Peyer's patch (tissue), 4 donors: Measurements from ENCODE around the gene KRCC1.

ENCODE experiments used
- POLR2A ChIP-seq, 2 donors: fragments of 450-650 bp; IDR thresholded peaks; one replicate each; pipeline ENCODE4 v1.5.1; 2017; ENCODE audit warnings: antibody characterized with exemption in 2 of 2, mild to moderate bottlenecking in 2 of 2, moderate library complexity in 2 of 2
- TF ChIP-seq, protein P1 (sequence below), 6 experiments: fragments of 450-650 bp in 4 of 6; fragments of 200-600 bp in 2 of 6; sonication (generic) in 1 of 6; IDR thresholded peaks; one replicate each; pipeline ENCODE4 v1.5.1; 2017 to 2019; ENCODE audit warnings: antibody characterized with exemption in 6 of 6, mild to moderate bottlenecking in 3 of 6, moderate library complexity in 1 of 6

GRCh38 chr2:88057437-88057844 lies 1.9 kb upstream of the KRCC1 start:
- no peak for TF ChIP-seq POLR2A (IDR thresholded peaks at IDR 0.05)
- TF ChIP-seq, protein P1, sequence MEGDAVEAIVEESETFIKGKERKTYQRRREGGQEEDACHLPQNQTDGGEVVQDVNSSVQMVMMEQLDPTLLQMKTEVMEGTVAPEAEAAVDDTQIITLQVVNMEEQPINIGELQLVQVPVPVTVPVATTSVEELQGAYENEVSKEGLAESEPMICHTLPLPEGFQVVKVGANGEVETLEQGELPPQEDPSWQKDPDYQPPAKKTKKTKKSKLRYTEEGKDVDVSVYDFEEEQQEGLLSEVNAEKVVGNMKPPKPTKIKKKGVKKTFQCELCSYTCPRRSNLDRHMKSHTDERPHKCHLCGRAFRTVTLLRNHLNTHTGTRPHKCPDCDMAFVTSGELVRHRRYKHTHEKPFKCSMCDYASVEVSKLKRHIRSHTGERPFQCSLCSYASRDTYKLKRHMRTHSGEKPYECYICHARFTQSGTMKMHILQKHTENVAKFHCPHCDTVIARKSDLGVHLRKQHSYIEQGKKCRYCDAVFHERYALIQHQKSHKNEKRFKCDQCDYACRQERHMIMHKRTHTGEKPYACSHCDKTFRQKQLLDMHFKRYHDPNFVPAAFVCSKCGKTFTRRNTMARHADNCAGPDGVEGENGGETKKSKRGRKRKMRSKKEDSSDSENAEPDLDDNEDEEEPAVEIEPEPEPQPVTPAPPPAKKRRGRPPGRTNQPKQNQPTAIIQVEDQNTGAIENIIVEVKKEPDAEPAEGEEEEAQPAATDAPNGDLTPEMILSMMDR (IDR thresholded peaks at IDR 0.05): no peak
